Measurements from ENCODE around the gene NUAK1. TPM values are rescaled to one million over a fixed set of nuclear protein-coding genes. Genes with fewer than 3 reads are reported as not detected.

Gene NUAK1
- total and polyA plus RNA-seq, 2 donors = 2.1 to 4.3 TPM

DNA sequence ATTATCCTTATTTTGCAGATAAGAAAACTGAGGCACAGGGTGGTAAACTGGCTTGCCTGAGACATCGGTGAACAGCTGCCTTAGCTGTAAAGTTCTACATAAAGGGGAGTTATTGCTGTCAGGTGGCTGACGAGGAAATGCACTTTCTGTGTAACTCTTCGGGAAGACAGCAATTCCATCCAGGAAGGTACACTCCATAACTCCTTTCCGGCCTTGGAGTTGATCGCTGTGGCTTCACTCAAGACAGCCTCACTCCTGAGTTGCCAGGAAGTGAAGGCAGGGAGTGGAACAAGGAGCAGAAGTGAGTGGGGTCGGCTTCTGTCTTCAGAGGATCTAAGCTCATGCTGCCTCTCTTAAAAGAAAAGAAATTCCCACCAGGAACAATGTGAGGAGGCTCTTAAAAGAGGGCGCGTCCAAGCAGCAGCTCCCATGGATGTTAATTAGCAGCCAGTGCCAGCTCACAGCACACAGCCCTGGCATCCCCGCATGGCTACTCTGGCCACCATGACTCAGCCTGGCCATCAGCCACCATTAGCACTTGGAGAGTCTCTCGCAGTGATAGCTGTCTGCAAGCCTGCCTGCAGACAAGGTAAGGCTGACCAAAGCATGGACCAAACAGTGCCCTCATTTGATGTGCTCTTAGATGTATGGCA, 60.3 kb downstream of the NUAK1 start:
- no peaks in the 10 kb centered on the region for H3K9me3 ChIP-seq (ENCODE audit: control insufficient read depth in 2 of 2, insufficient read depth in 1 of 2, low read length in 1 of 2)
- no peak overlapping the region for H3K27ac ChIP-seq (ENCODE audit: low read depth in 1 of 2, low read length in 1 of 2)
- WGBS = 74% methylated on average over 10 of the region's 10 CpGs

DNA sequence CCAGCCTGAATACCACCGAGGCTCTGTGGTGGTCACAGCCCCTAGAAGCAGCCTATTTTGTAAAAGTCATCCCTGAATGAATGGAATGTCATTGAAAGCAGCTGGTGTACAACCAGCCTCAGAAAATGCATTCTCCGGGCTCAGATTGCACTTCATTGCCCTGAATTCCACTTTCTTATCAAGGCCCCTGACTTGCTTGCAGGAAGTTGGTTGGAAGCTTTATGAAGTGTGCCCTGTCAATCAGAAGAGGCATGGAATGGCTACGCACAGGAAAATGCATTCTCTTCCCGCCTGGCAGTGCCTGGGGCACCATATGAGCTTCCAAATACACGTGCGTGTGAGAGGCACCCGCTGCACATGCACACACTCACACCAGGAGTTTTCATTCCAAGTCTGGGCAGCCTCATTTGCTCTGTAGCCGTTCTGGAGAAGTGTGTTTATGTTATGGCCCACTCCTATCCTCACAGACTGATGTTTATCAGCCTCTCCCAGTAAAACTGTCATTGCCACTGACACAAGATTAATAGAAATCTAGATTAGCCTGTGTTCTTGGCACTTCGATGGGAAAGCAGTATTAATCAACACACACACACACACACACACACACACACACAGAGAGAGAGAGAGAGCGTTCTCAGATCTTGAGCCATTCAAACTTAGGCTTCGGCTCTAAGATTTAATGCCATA, 63.9 kb downstream of the NUAK1 start:
- no peaks in the 10 kb centered on the region for H3K27me3 ChIP-seq (ENCODE audit: control insufficient read depth in 2 of 2, insufficient read depth in 1 of 2, low read length in 1 of 2)
- H3K4me3 ChIP-seq (ENCODE audit: low read length in 2 of 2) = no peak overlapping the region
- no peaks in the 10 kb centered on the region for H3K9me3 ChIP-seq (ENCODE audit: control insufficient read depth in 2 of 2, insufficient read depth in 1 of 2, low read length in 1 of 2)
- no peak for DNase-seq (ENCODE audit: low read depth in 6 of 9, low spot score in 9 of 9)
- no peaks in the 10 kb centered on the region for H3K4me1 ChIP-seq (ENCODE audit: control insufficient read depth in 2 of 2, insufficient read depth in 2 of 2, low read length in 2 of 2)
- no peak overlapping the region for H3K27ac ChIP-seq (ENCODE audit: low read depth in 1 of 2, low read length in 1 of 2)
- no peaks in the 10 kb centered on the region for H3K36me3 ChIP-seq (ENCODE audit: control insufficient read depth in 2 of 2, insufficient read depth in 2 of 2, low read length in 1 of 2)
- WGBS = 67% methylated on average over 11 of the region's 11 CpGs

More for the DNA sequence above, 60.3 kb downstream of the NUAK1 start:
- Histone ChIP-seq H3K4me3 (ENCODE audit: low read length in 2 of 2) (no peak overlapping the region), H3K4me1 (ENCODE audit: control insufficient read depth in 2 of 2, insufficient read depth in 2 of 2, low read length in 2 of 2) (no peaks in the 10 kb centered on the region), H3K27me3 (ENCODE audit: control insufficient read depth in 2 of 2, insufficient read depth in 1 of 2, low read length in 1 of 2) (no peaks in the 10 kb centered on the region), H3K36me3 (ENCODE audit: control insufficient read depth in 2 of 2, insufficient read depth in 2 of 2, low read length in 1 of 2) (no peaks in the 10 kb centered on the region)
- no peak for DNase-seq (ENCODE audit: low read depth in 6 of 9, low spot score in 9 of 9)

DNA sequence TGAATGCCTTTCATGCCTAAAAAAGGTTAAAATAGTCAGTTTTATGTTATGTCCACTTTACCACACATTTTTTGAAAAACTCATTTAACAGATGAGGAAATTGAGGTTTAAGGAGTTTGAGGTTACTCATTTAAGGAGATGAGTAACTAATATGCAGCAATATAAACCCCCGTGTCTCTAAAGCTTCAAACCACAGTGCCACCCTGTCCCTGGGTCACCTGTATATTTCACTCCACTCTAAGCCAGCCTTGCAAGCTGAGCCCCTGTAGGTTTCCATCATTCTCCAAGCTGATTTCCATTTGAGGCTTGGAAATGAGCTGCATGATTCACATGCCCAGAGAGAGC, 64.4 kb downstream of the NUAK1 start:
- no peak for DNase-seq (ENCODE audit: low read depth in 6 of 9, low spot score in 9 of 9)
- Histone ChIP-seq H3K27ac (ENCODE audit: low read depth in 1 of 2, low read length in 1 of 2) (no peak overlapping the region), H3K27me3 (ENCODE audit: control insufficient read depth in 2 of 2, insufficient read depth in 1 of 2, low read length in 1 of 2) (no peaks in the 10 kb centered on the region), H3K9me3 (ENCODE audit: control insufficient read depth in 2 of 2, insufficient read depth in 1 of 2, low read length in 1 of 2) (no peaks in the 10 kb centered on the region), H3K4me1 (ENCODE audit: control insufficient read depth in 2 of 2, insufficient read depth in 2 of 2, low read length in 2 of 2) (no peaks in the 10 kb centered on the region), H3K4me3 (ENCODE audit: low read length in 2 of 2) (no peak overlapping the region), H3K36me3 (ENCODE audit: control insufficient read depth in 2 of 2, insufficient read depth in 2 of 2, low read length in 1 of 2) (no peaks in the 10 kb centered on the region)
- WGBS = 80% methylated on average over 1 of the region's 1 CpG

DNA sequence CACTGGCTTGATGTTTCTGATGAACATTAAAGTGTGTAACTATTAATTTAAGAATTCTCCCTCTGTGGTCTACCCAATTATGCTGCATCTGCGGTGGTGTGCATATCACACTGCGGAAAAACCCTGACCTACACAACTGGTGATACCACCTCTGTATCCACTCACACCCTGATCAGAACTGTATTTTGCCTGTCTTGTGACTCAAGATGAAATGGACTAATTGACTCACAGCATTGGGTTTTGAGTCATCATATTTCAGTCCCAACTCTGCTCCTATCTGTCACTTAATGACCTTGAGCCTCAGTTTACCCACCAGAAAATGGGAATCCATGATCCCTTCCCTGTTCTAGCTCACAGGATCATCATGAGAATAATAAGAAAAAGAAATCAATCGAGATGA, 65.6 kb downstream of the NUAK1 start:
- Histone ChIP-seq H3K4me1 (ENCODE audit: control insufficient read depth in 2 of 2, insufficient read depth in 2 of 2, low read length in 2 of 2) (peaks cover 0 to 2% of the 10 kb centered on the region in 2 donors), H3K9me3 (ENCODE audit: control insufficient read depth in 2 of 2, insufficient read depth in 1 of 2, low read length in 1 of 2) (peaks cover 0 to 1% of the 10 kb centered on the region in 2 donors), H3K27ac (ENCODE audit: low read depth in 1 of 2, low read length in 1 of 2) (no peak overlapping the region), H3K27me3 (ENCODE audit: control insufficient read depth in 2 of 2, insufficient read depth in 1 of 2, low read length in 1 of 2) (no peaks in the 10 kb centered on the region), H3K4me3 (ENCODE audit: low read length in 2 of 2) (no peak overlapping the region), H3K36me3 (ENCODE audit: control insufficient read depth in 2 of 2, insufficient read depth in 2 of 2, low read length in 1 of 2) (no peaks in the 10 kb centered on the region)
- DNase-seq (ENCODE audit: low read depth in 6 of 9, low spot score in 9 of 9) = no peak
- WGBS = 95% methylated on average over 3 of the region's 3 CpGs

DNA sequence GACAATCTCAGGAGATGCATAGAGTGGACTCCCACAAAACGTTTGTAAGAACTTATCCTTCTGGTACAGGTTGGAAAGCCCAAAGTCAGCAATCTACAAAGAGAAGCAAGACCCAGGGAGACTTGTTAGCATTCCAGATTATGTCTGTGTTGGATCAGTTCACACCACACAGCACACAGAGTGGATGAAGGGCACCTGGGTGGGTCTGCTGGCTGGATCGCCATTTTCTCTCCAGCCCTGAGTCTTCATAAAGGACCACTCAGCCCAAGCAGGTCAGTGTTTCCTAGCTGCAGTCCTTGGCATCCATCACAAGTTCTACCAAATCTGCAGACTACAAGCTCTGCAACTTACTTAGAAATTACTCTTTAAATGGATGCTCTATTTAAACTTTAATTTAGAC, 66.0 kb downstream of the NUAK1 start:
- 73% methylated on average over 2 of the region's 2 CpGs for WGBS
- Histone ChIP-seq H3K9me3 (ENCODE audit: control insufficient read depth in 2 of 2, insufficient read depth in 1 of 2, low read length in 1 of 2) (peaks cover 1 to 2% of the 10 kb centered on the region in 2 donors), H3K4me1 (ENCODE audit: control insufficient read depth in 2 of 2, insufficient read depth in 2 of 2, low read length in 2 of 2) (peaks cover 0 to 2% of the 10 kb centered on the region in 2 donors), H3K27me3 (ENCODE audit: control insufficient read depth in 2 of 2, insufficient read depth in 1 of 2, low read length in 1 of 2) (no peaks in the 10 kb centered on the region), H3K4me3 (ENCODE audit: low read length in 2 of 2) (no peak overlapping the region), H3K27ac (ENCODE audit: low read depth in 1 of 2, low read length in 1 of 2) (no peak overlapping the region), H3K36me3 (ENCODE audit: control insufficient read depth in 2 of 2, insufficient read depth in 2 of 2, low read length in 1 of 2) (no peaks in the 10 kb centered on the region)
- DNase-seq (ENCODE audit: low read depth in 6 of 9, low spot score in 9 of 9) = no peak

DNA sequence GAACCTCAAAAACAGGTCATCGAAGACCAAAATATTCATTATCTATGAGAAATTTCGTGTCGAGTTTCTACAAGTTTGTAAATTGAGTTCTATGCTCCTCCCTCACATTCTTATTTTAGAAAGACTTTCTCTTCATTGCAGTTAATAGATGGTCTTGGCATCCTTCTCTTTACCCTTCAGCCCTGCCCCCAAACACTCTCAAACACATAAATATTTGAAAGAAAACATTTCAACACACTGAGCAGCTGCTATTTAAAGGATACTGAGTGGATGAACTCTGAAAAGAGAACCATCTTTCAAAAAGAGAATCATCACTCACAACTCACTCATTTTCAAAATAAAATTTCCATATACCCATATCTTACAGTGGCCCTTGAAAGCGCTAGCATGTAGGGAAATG, 67.1 kb downstream of the NUAK1 start:
- Histone ChIP-seq H3K36me3 (ENCODE audit: control insufficient read depth in 2 of 2, insufficient read depth in 2 of 2, low read length in 1 of 2) (no peaks in the 10 kb centered on the region), H3K27ac (ENCODE audit: low read depth in 1 of 2, low read length in 1 of 2) (no peak overlapping the region), H3K4me1 (ENCODE audit: control insufficient read depth in 2 of 2, insufficient read depth in 2 of 2, low read length in 2 of 2) (peaks cover 0 to 2% of the 10 kb centered on the region in 2 donors), H3K27me3 (ENCODE audit: control insufficient read depth in 2 of 2, insufficient read depth in 1 of 2, low read length in 1 of 2) (no peaks in the 10 kb centered on the region), H3K4me3 (ENCODE audit: low read length in 2 of 2) (no peak overlapping the region), H3K9me3 (ENCODE audit: control insufficient read depth in 2 of 2, insufficient read depth in 1 of 2, low read length in 1 of 2) (peaks cover 1 to 9% of the 10 kb centered on the region in 2 donors)
- no peak for DNase-seq (ENCODE audit: low read depth in 6 of 9, low spot score in 9 of 9)
- 92% methylated on average over 4 of the region's 4 CpGs for WGBS

DNA sequence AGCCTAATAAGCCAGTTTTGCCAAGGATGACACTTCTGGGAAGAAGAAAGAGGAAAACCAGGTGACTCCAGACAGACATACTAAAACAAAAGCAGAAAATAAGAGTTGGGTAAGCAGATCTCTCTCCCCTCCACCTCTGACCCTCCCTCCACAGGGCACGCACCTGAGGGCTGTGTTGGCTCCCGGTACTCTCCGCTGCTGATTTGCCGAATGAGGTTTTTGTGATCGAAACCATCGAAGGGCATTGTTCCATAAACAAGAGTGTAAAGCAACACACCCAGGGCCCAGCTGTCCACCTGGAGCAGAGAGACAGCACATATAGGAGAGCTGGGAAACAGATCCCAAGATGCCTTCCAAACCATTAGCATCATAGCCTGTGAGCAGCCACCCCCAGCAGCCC, 68.1 kb downstream of the NUAK1 start:
- no peaks in the 10 kb centered on the region for H3K27me3 ChIP-seq (ENCODE audit: control insufficient read depth in 2 of 2, insufficient read depth in 1 of 2, low read length in 1 of 2)
- no peak overlapping the region for H3K27ac ChIP-seq (ENCODE audit: low read depth in 1 of 2, low read length in 1 of 2)
- no peaks in the 10 kb centered on the region for H3K36me3 ChIP-seq (ENCODE audit: control insufficient read depth in 2 of 2, insufficient read depth in 2 of 2, low read length in 1 of 2)
- peaks cover 0 to 2% of the 10 kb centered on the region in 2 donors for H3K4me1 ChIP-seq (ENCODE audit: control insufficient read depth in 2 of 2, insufficient read depth in 2 of 2, low read length in 2 of 2)
- H3K9me3 ChIP-seq (ENCODE audit: control insufficient read depth in 2 of 2, insufficient read depth in 1 of 2, low read length in 1 of 2) = peaks cover 1 to 9% of the 10 kb centered on the region in 2 donors
- DNase-seq (ENCODE audit: low read depth in 6 of 9, low spot score in 9 of 9) = no peak
- WGBS = 98% methylated on average over 6 of the region's 6 CpGs
- no peak overlapping the region for H3K4me3 ChIP-seq (ENCODE audit: low read length in 2 of 2)

DNA sequence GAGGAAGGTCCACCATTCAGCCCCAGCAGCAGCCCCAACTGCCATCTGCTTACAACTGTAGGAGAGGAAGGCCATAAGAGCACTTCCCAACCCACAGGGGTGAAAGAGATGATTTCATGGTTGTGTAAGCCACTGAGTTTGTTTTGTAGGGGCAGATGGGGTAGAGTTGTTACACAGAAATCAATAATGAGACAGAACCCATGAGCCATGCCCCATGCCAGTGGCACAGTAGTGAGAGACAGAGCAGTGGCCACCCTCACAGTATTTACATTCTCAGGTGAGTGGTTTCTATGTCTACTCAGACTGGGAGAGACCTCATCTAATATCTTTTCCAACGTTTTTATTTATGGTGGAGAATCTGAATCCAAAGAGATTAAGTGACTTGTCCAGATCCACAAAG, 68.6 kb downstream of the NUAK1 start:
- no peak for DNase-seq (ENCODE audit: low read depth in 6 of 9, low spot score in 9 of 9)
- H3K4me3 ChIP-seq (ENCODE audit: low read length in 2 of 2) = no peak overlapping the region

DNA sequence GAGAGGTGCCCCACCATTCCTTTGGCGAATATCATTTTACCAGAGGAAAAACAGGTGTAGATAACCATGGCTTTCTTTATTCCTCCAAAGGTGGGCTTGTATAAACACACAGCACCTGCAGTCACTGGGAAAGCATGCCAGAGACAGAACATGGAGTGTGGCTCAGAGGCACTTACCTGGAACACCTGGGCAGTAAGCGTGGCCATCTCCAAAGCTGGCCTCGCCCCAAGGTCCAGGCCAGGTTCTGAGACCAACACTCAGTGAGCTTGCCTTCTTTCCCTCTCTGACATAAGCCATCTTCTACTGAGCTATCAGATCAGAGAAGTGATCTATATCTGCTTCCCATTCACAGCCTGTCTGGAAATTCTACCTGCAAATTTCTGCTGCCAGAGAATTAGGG, 70.5 kb downstream of the NUAK1 start:
- H3K36me3 ChIP-seq (ENCODE audit: control insufficient read depth in 2 of 2, insufficient read depth in 2 of 2, low read length in 1 of 2) = no peaks in the 10 kb centered on the region
- 95% methylated on average over 3 of the region's 3 CpGs for WGBS
- no peak overlapping the region for H3K27ac ChIP-seq (ENCODE audit: low read depth in 1 of 2, low read length in 1 of 2)
- H3K9me3 ChIP-seq (ENCODE audit: control insufficient read depth in 2 of 2, insufficient read depth in 1 of 2, low read length in 1 of 2) = peaks cover 1 to 9% of the 10 kb centered on the region in 2 donors
- no peak overlapping the region for H3K4me3 ChIP-seq (ENCODE audit: low read length in 2 of 2)
- H3K4me1 ChIP-seq (ENCODE audit: control insufficient read depth in 2 of 2, insufficient read depth in 2 of 2, low read length in 2 of 2) = peaks cover 0 to 2% of the 10 kb centered on the region in 2 donors
- DNase-seq (ENCODE audit: low read depth in 6 of 9, low spot score in 9 of 9) = no peak
- no peaks in the 10 kb centered on the region for H3K27me3 ChIP-seq (ENCODE audit: control insufficient read depth in 2 of 2, insufficient read depth in 1 of 2, low read length in 1 of 2)

More for the DNA sequence above, 68.6 kb downstream of the NUAK1 start:
- peaks cover 0 to 2% of the 10 kb centered on the region in 2 donors for H3K4me1 ChIP-seq (ENCODE audit: control insufficient read depth in 2 of 2, insufficient read depth in 2 of 2, low read length in 2 of 2)
- no peaks in the 10 kb centered on the region for H3K27me3 ChIP-seq (ENCODE audit: control insufficient read depth in 2 of 2, insufficient read depth in 1 of 2, low read length in 1 of 2)
- peaks cover 1 to 9% of the 10 kb centered on the region in 2 donors for H3K9me3 ChIP-seq (ENCODE audit: control insufficient read depth in 2 of 2, insufficient read depth in 1 of 2, low read length in 1 of 2)
- H3K36me3 ChIP-seq (ENCODE audit: control insufficient read depth in 2 of 2, insufficient read depth in 2 of 2, low read length in 1 of 2) = no peaks in the 10 kb centered on the region
- H3K27ac ChIP-seq (ENCODE audit: low read depth in 1 of 2, low read length in 1 of 2) = no peak overlapping the region
- 87% methylated on average over 1 of the region's 1 CpG for WGBS

All from thymus (tissue), 11 donors.